IPS-18a (cell line): ENCODE data around the gene GNA15.
A peak's percentile ranks its signal among the peaks of the same experiment; 100 is the strongest.

Experiments used
- H3K27ac ChIP-seq: one replicate; pipeline ENCODE4 v1.5.1; 2013; ENCODE audit warnings: low read length
- H3K27me3 ChIP-seq: one replicate; pipeline ENCODE4 v1.6.1; 2013; ENCODE audit warnings: mild to moderate bottlenecking, low read length; ENCODE audit not compliant: control insufficient read depth, insufficient read depth
- H3K36me3 ChIP-seq: one replicate; pipeline ENCODE4 v1.6.1; 2013; ENCODE audit warnings: low read depth, low read length; ENCODE audit not compliant: control insufficient read depth
- H3K4me1 ChIP-seq: one replicate; pipeline ENCODE4 v1.6.1; 2013; ENCODE audit warnings: low read depth, low read length; ENCODE audit not compliant: control insufficient read depth
- H3K4me3 ChIP-seq: one replicate; pipeline ENCODE4 v1.5.1; 2013; ENCODE audit warnings: low read length
- H3K9ac ChIP-seq: one replicate; pipeline ENCODE4 v1.6.1; 2013; ENCODE audit warnings: mild to moderate bottlenecking, low read length, moderate library complexity
- H3K9me3 ChIP-seq: one replicate; pipeline ENCODE4 v1.6.1; 2013; ENCODE audit warnings: low read depth, low read length; ENCODE audit not compliant: control insufficient read depth

The GNA15 gene

DNA sequence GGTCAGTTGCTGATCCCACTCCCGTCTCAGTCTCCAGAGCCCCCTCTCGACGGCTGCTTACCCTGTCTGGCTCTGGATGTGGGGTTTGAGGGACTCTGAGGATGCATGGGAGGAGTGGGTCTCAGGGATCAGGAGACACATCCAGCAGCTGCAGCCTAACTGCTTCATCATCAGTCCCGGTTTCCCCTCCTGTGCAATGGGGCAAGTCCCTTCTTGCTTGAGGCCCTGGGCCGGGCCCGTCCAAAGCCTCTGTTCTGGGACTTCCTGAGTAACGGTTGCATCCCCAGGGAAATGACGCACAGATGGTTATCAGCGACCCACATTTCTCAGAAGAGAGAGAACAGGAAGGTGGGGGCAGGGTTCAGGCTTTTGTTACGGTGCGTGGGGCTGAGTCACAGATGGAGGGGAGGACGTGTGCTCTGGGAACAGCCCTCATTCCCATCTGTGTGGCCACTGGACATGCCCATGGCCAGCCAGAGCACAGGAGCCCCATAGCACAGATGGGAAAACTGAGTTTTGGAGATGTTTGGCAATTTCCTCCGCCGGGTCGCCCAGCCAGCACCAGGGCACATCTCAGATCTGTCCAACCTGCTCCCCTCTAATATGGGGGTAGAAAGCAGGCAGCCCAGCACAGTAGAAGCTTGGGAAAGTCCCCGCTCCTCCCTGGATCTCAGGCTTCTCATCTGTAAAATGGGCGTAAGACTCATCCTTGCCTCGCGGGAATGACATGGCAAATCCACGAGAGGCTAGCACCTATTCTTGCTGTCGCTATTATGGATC is 19.3 kb downstream of the GNA15 start:
- no peaks in the 10 kb centered on the region for H3K9me3 ChIP-seq
- H3K27ac ChIP-seq: no peak overlapping the region
- H3K4me3 ChIP-seq: no peak overlapping the region
- H3K36me3 ChIP-seq: no peaks in the 10 kb centered on the region
- no peak overlapping the region for H3K9ac ChIP-seq
- no peaks in the 10 kb centered on the region for H3K27me3 ChIP-seq
- no peaks in the 10 kb centered on the region for H3K4me1 ChIP-seq

DNA sequence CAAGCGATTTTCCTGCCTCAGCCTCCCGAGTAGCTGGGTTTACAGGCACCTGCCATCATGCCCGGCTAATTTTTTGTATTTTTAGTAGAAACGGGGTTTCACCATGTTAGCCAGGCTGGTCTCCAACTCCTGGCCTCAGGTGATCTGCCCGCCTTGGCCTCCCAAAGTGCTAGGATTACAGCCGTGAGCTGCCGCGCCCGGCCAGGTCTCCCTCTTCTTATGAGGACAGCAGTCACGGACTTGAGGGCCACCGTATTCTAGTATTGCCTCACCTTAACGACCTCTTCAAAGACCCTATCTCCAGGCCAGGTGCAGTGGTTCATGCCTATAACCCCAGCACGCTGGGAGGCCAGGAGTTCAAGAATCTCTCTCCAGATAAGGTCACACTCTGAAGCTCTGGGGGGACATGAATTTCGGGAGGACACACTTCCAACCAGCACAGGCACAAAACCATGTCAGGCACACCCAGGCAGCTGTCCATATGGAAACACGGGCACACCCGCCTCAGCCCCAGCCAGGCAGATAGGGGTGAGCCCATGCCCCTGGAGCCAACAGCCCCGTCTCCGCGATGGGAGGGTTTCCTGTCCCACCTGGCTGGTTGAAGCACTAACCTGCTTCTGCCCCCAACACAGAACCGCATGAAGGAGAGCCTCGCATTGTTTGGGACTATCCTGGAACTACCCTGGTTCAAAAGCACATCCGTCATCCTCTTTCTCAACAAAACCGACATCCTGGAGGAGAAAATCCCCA is 21.4 kb downstream of the GNA15 start:
- Histone ChIP-seq H3K4me3 (no peak overlapping the region), H3K9ac (no peak overlapping the region), H3K36me3 (no peaks in the 10 kb centered on the region), H3K27me3 (no peaks in the 10 kb centered on the region), H3K9me3 (no peaks in the 10 kb centered on the region), H3K27ac (no peak overlapping the region), H3K4me1 (no peaks in the 10 kb centered on the region)

- H3K27me3 ChIP-seq: peaks cover 7% of the 10 kb centered on the region
- H3K9me3 ChIP-seq: no peaks in the 10 kb centered on the region
- H3K4me3 ChIP-seq: no peak overlapping the region
- H3K9ac ChIP-seq: no peak overlapping the region
- H3K36me3 ChIP-seq: no peaks in the 10 kb centered on the region
- no peak overlapping the region for H3K27ac ChIP-seq
- no peaks in the 10 kb centered on the region for H3K4me1 ChIP-seq
Measured at GRCh38 chr19:3159565-3159964, 23.7 kb downstream of the GNA15 start.

GRCh38 chr19:3160219-3160618 is 24.4 kb downstream of the GNA15 start:
- Histone ChIP-seq H3K27ac (no peak overlapping the region), H3K27me3 (peaks cover 7% of the 10 kb centered on the region), H3K4me1 (no peaks in the 10 kb centered on the region), H3K9me3 (no peaks in the 10 kb centered on the region), H3K4me3 (no peak overlapping the region), H3K36me3 (no peaks in the 10 kb centered on the region), H3K9ac (no peak overlapping the region)

DNA sequence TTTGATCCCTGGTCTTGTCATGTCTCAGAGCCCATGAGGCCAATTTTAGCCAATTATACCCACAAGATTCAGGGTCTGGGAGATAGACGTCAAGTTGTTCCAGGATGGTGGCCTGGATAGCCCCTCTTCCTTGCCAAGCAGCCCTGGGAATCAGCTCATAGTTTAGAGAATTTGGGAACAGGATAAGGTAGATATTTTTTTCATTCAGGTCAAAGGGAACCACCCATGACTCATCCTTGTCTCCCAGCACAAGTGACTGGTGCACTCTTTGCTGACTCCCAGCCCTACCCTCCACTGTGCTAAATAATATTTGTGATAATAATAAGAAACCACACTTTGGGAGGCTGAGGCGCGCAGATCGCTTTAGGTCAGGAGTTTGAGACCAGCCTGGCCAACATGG is 25.6 kb downstream of the GNA15 start:
- no peaks in the 10 kb centered on the region for H3K9me3 ChIP-seq
- no peaks in the 10 kb centered on the region for H3K36me3 ChIP-seq
- H3K4me1 ChIP-seq: no peaks in the 10 kb centered on the region
- no peak overlapping the region for H3K4me3 ChIP-seq
- no peak overlapping the region for H3K27ac ChIP-seq
- H3K27me3 ChIP-seq: peaks cover 7% of the 10 kb centered on the region
- no peak overlapping the region for H3K9ac ChIP-seq

GRCh38 chr19:3162418-3163229 is 26.8 kb downstream of the GNA15 start:
- Histone ChIP-seq H3K9me3 (no peaks in the 10 kb centered on the region), H3K27ac (no peak overlapping the region), H3K27me3 (peaks cover 7% of the 10 kb centered on the region), H3K9ac (no peak overlapping the region), H3K4me1 (no peaks in the 10 kb centered on the region), H3K36me3 (no peaks in the 10 kb centered on the region), H3K4me3 (no peak overlapping the region)

DNA sequence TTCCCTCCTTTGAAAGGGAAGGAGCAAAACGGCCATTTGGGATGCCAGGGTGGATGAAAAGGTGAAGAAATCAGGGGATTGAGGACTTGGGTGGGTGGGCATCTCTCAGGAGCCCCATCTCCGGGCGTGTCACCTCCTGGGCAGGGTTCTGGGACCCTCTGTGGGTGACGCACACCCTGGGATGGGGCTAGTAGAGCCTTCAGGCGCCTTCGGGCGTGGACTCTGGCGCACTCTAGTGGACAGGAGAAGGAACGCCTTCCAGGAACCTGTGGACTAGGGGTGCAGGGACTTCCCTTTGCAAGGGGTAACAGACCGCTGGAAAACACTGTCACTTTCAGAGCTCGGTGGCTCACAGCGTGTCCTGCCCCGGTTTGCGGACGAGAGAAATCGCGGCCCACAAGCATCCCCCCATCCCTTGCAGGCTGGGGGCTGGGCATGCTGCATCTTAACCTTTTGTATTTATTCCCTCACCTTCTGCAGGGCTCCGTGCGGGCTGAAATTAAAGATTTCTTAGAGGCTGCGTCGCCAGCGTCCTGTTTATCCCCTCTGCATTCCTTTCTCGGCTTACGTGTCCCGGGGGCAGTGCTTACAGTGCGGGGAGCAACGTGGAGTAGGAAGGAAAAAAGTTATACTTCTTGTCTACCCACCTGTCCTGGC is 27.5 kb downstream of the GNA15 start:
- Histone ChIP-seq H3K9ac (no peak overlapping the region), H3K4me3 (peak overlapping the region; percentile 26), H3K9me3 (no peaks in the 10 kb centered on the region), H3K36me3 (no peaks in the 10 kb centered on the region), H3K27ac (no peak overlapping the region), H3K4me1 (no peaks in the 10 kb centered on the region), H3K27me3 (peaks cover 7% of the 10 kb centered on the region)

DNA sequence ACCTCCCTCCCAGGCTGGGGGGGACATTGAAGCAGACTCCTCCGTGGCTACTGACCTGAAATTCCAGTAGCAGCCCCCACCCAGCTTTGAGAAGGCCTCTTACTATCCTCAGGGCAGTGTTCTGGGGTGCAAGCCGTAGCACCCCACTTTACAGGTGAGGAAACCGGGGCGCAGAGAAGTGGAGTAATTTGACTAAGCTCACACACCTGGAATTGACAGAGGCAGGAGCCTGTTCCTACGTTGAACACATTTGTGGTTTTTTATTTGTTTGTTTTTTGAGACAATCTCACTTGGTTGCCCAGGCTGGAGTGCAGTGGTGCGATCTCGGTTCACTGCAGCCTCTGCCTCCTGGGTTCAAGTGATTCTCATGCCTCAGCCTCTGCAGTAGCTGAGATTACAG is 28.1 kb downstream of the GNA15 start:
- no peaks in the 10 kb centered on the region for H3K36me3 ChIP-seq
- no peaks in the 10 kb centered on the region for H3K9me3 ChIP-seq
- H3K27ac ChIP-seq: no peak overlapping the region
- H3K4me1 ChIP-seq: no peaks in the 10 kb centered on the region
- peaks cover 7% of the 10 kb centered on the region for H3K27me3 ChIP-seq
- H3K4me3 ChIP-seq: peak overlapping the region; percentile 26
- no peak overlapping the region for H3K9ac ChIP-seq

- no peak overlapping the region for H3K27ac ChIP-seq
- no peaks in the 10 kb centered on the region for H3K9me3 ChIP-seq
- H3K4me3 ChIP-seq: no peak overlapping the region
- H3K9ac ChIP-seq: no peak overlapping the region
- peaks cover 7% of the 10 kb centered on the region for H3K27me3 ChIP-seq
- H3K4me1 ChIP-seq: no peaks in the 10 kb centered on the region
- H3K36me3 ChIP-seq: no peaks in the 10 kb centered on the region
Measured at GRCh38 chr19:3167533-3168272, 31.9 kb downstream of the GNA15 start.

GRCh38 chr19:3171894-3172672 is 36.2 kb downstream of the GNA15 start:
- Histone ChIP-seq H3K4me1 (no peaks in the 10 kb centered on the region), H3K27ac (no peak overlapping the region), H3K36me3 (no peaks in the 10 kb centered on the region), H3K27me3 (no peaks in the 10 kb centered on the region), H3K9ac (no peak overlapping the region), H3K4me3 (no peak overlapping the region), H3K9me3 (no peaks in the 10 kb centered on the region)
